ENCODE data around the gene CACNB2. TPM values are rescaled to one million over a fixed set of nuclear protein-coding genes. Genes with fewer than 3 reads are reported as not detected.

Gene CACNB2
- polyA plus RNA-seq, 2 donors = 3.8 to 5.1 TPM

DNA sequence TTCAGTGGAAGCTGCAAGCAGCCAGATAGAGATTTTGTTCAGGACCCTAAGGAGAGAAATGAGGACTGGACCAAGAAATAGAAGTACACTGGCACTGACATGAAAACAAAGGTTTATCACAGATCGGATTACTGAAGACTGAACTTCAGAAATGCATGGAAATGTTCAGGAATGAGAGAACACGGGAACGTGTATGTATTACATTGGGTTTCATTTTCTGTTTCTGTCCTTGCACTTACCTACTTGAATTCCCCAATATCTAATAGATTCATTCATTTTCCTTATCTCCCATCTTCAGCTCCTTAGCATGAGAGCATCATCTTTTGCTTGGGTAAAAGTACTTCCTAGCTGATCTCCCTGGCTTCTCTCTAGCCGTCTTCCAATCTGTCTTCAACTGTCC, 114.5 kb downstream of the CACNB2 start:
- 79 to 85% methylated on average over 4 of the region's 4 CpGs for WGBS, 2 donors
- H3K27ac ChIP-seq (ENCODE audit: low read depth in 2 of 2, low read length in 1 of 2) = no peak overlapping the region

DNA sequence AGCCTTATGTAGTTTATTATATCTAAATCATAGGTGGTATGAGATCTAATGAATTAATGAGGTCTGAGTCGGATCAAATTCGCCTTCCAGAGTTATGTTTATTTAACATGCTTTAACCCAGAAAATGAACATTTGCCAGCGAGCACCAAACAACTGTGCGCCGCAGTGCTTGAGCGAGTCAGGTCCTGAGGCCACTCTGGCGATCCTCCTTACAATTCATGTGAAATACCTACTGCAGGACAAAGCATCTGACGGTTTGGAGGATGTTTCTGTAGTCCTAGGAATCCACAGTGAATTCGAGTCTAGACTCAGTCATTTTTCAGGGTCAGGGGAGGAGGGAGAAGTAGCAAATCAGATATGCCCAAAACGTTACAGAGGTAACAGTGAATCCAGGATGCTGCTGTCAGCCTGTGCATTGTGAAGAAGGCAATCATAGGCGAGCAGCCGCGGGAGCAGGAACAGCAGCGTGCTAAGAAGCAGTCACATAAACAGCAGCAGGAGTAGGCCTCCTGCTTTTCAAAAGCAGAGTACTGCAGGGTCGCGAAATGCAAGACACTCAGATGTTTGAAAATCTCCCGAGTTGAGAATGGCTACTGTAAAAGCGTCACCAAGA, 120.2 kb downstream of the CACNB2 start:
- Histone ChIP-seq H3K4me3 (ENCODE audit: low read depth in 1 of 2, low read length in 2 of 2) (no peak overlapping the region), H3K27me3 (ENCODE audit: control insufficient read depth in 1 of 2, insufficient read depth in 2 of 2, low read length in 2 of 2) (no peaks in the 10 kb centered on the region), H3K27ac (ENCODE audit: low read depth in 2 of 2, low read length in 1 of 2) (no peak overlapping the region), H3K4me1 (ENCODE audit: control insufficient read depth in 2 of 2, insufficient read depth in 2 of 2, low read length in 1 of 2) (no peaks in the 10 kb centered on the region), H3K36me3 (ENCODE audit: control insufficient read depth in 2 of 2, insufficient read depth in 2 of 2, low read length in 1 of 2) (no peaks in the 10 kb centered on the region), H3K9me3 (ENCODE audit: control insufficient read depth in 2 of 2, insufficient read depth in 1 of 2, low read depth in 1 of 2, low read length in 1 of 2) (no peaks in the 10 kb centered on the region)
- 32 to 52% methylated on average over 18 of the region's 18 CpGs for WGBS, 2 donors

More for the DNA sequence above, 114.5 kb downstream of the CACNB2 start:
- Histone ChIP-seq H3K4me1 (ENCODE audit: control insufficient read depth in 2 of 2, insufficient read depth in 2 of 2, low read length in 1 of 2) (no peaks in the 10 kb centered on the region), H3K27me3 (ENCODE audit: control insufficient read depth in 1 of 2, insufficient read depth in 2 of 2, low read length in 2 of 2) (no peaks in the 10 kb centered on the region), H3K9me3 (ENCODE audit: control insufficient read depth in 2 of 2, insufficient read depth in 1 of 2, low read depth in 1 of 2, low read length in 1 of 2) (no peaks in the 10 kb centered on the region), H3K36me3 (ENCODE audit: control insufficient read depth in 2 of 2, insufficient read depth in 2 of 2, low read length in 1 of 2) (no peaks in the 10 kb centered on the region), H3K4me3 (ENCODE audit: low read depth in 1 of 2, low read length in 2 of 2) (no peak overlapping the region)

DNA sequence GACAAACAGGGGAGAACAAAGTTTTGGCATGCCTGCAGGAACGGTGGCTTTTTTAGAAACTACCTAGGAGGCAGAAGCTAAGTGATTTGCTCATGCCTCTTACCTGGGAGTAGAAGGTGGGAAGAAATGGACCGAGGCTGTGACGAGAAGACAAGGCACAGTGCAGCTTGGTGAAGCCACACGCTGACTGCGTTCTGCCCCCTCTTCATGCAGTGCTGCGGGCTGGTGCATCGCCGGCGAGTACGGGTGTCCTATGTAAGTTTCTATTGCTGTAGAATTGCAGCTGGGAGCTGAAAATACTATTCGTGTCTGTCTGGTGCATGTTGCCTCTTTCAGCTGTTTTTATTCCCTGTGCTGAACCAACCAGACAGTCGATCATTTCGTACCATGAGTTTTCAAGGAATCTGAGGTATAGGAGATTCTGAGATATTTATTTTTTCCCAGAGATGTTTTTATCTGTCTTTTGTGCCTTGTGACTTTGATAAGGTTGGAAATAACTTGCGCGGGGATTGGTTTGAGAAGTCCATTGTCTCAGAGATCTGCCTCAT, 120.9 kb downstream of the CACNB2 start:
- Histone ChIP-seq H3K9me3 (ENCODE audit: control insufficient read depth in 2 of 2, insufficient read depth in 1 of 2, low read depth in 1 of 2, low read length in 1 of 2) (no peaks in the 10 kb centered on the region), H3K36me3 (ENCODE audit: control insufficient read depth in 2 of 2, insufficient read depth in 2 of 2, low read length in 1 of 2) (no peaks in the 10 kb centered on the region), H3K27ac (ENCODE audit: low read depth in 2 of 2, low read length in 1 of 2) (no peak overlapping the region), H3K27me3 (ENCODE audit: control insufficient read depth in 1 of 2, insufficient read depth in 2 of 2, low read length in 2 of 2) (no peaks in the 10 kb centered on the region), H3K4me1 (ENCODE audit: control insufficient read depth in 2 of 2, insufficient read depth in 2 of 2, low read length in 1 of 2) (no peaks in the 10 kb centered on the region), H3K4me3 (ENCODE audit: low read depth in 1 of 2, low read length in 2 of 2) (no peak overlapping the region)
- WGBS, 2 donors = 55 to 62% methylated on average over 15 of the region's 15 CpGs

DNA sequence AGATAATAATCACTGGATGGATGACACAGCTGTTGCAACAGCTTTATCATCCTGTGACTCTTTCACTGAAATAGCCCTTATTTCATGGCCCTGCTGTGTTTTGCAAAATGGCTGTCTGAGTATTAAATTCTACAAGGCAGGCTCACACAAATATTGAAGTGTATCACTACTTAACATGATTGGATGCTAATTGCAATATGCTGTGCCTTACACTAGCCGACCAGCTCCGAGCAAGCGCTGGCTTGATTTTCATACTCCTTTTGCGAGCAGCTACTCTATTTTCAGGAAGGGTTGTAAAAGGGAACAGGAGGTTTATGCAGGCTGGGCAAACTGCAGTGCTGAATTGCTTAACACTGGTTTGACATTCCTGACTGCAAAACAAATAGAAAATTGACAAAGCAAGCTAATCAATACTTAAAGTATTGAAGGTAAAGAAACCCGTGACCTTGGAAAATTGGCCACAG, 121.6 kb downstream of the CACNB2 start:
- WGBS, 2 donors = 61 to 74% methylated on average over 5 of the region's 5 CpGs
- H3K27ac ChIP-seq (ENCODE audit: low read depth in 2 of 2, low read length in 1 of 2) = no peak overlapping the region
- no peaks in the 10 kb centered on the region for H3K36me3 ChIP-seq (ENCODE audit: control insufficient read depth in 2 of 2, insufficient read depth in 2 of 2, low read length in 1 of 2)
- H3K27me3 ChIP-seq (ENCODE audit: control insufficient read depth in 1 of 2, insufficient read depth in 2 of 2, low read length in 2 of 2) = no peaks in the 10 kb centered on the region
- no peaks in the 10 kb centered on the region for H3K9me3 ChIP-seq (ENCODE audit: control insufficient read depth in 2 of 2, insufficient read depth in 1 of 2, low read depth in 1 of 2, low read length in 1 of 2)
- H3K4me1 ChIP-seq (ENCODE audit: control insufficient read depth in 2 of 2, insufficient read depth in 2 of 2, low read length in 1 of 2) = no peaks in the 10 kb centered on the region
- no peak overlapping the region for H3K4me3 ChIP-seq (ENCODE audit: low read depth in 1 of 2, low read length in 2 of 2)

DNA sequence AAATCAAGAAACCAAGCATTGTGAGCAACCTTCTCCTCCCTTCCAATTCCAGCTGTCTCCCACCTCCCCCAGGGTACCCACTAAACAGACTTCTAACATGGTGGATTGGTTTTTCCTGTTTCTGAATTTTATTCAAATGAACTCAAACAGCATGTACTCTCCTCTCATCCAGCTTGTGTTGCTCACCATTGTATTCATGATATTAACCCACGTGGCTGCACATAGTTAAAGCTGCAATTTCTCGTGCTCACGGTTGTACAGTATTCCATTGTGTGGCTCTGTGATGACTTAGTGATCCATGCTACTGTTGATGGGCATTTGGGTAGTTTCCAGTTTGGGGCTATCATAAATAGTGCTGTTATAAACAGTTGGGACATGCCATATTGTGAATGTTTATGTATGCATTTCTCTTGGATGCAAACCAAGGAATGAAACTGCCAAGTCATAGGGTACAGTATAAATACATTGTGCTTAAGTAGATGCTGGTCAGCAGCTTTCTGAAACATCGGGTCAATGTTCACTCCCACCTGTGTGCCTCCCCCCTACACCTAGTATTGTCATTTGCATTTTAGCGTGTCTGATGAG, 124.3 kb downstream of the CACNB2 start:
- H3K4me1 ChIP-seq (ENCODE audit: control insufficient read depth in 2 of 2, insufficient read depth in 2 of 2, low read length in 1 of 2) = no peaks in the 10 kb centered on the region
- WGBS, 2 donors = 63 to 71% methylated on average over 5 of the region's 5 CpGs
- no peaks in the 10 kb centered on the region for H3K36me3 ChIP-seq (ENCODE audit: control insufficient read depth in 2 of 2, insufficient read depth in 2 of 2, low read length in 1 of 2)
- H3K27ac ChIP-seq (ENCODE audit: low read depth in 2 of 2, low read length in 1 of 2) = no peak overlapping the region
- no peaks in the 10 kb centered on the region for H3K9me3 ChIP-seq (ENCODE audit: control insufficient read depth in 2 of 2, insufficient read depth in 1 of 2, low read depth in 1 of 2, low read length in 1 of 2)
- H3K4me3 ChIP-seq (ENCODE audit: low read depth in 1 of 2, low read length in 2 of 2) = no peak overlapping the region
- H3K27me3 ChIP-seq (ENCODE audit: control insufficient read depth in 1 of 2, insufficient read depth in 2 of 2, low read length in 2 of 2) = no peaks in the 10 kb centered on the region

DNA sequence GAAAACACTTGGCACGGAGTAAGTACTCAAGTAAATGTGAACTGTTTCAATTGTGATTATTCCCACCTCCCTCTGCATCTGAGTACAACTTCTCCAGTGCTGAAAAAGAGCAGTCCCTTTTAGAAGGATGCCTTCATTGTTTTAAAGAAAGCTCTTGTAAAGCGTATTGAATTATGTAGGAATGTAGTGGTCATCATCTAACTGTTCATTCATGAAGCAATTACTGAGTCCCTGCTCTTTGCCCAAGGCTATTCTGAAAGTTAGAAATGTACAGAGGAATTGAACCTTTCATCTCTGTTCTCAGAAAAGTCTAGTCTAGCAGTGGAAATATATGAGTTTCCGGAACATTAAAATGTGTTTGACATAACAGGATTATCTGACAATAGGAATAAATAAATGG, 127.8 kb downstream of the CACNB2 start:
- Histone ChIP-seq H3K27me3 (ENCODE audit: control insufficient read depth in 1 of 2, insufficient read depth in 2 of 2, low read length in 2 of 2) (no peaks in the 10 kb centered on the region), H3K4me3 (ENCODE audit: low read depth in 1 of 2, low read length in 2 of 2) (no peak overlapping the region), H3K4me1 (ENCODE audit: control insufficient read depth in 2 of 2, insufficient read depth in 2 of 2, low read length in 1 of 2) (no peaks in the 10 kb centered on the region), H3K36me3 (ENCODE audit: control insufficient read depth in 2 of 2, insufficient read depth in 2 of 2, low read length in 1 of 2) (no peaks in the 10 kb centered on the region), H3K27ac (ENCODE audit: low read depth in 2 of 2, low read length in 1 of 2) (no peak overlapping the region), H3K9me3 (ENCODE audit: control insufficient read depth in 2 of 2, insufficient read depth in 1 of 2, low read depth in 1 of 2, low read length in 1 of 2) (no peaks in the 10 kb centered on the region)
- whole genome bisulfite sequencing, 2 donors = 78 to 84% methylated on average over 3 of the region's 3 CpGs

DNA sequence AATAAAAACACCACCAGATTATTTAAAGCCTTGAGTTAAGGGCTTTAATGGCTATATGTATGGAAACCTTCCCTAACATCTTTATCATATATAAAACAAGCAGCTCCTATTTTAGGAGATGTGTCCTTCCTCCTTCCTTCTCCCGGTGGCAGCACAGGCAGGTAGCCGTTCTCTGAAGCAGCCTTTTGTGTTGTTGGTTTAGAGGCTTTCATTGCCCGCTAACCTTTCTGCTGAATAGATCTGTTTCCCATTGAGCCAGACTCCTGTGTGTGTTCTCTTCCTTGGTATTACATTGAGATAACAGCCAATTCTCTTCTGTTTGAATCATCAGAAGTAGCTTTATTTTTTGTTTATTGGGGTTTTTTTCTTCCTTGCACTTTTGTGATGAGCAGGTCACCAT, 131.3 kb downstream of the CACNB2 start:
- Histone ChIP-seq H3K4me3 (ENCODE audit: low read depth in 1 of 2, low read length in 2 of 2) (no peak overlapping the region), H3K36me3 (ENCODE audit: control insufficient read depth in 2 of 2, insufficient read depth in 2 of 2, low read length in 1 of 2) (no peaks in the 10 kb centered on the region), H3K27ac (ENCODE audit: low read depth in 2 of 2, low read length in 1 of 2) (no peak overlapping the region), H3K27me3 (ENCODE audit: control insufficient read depth in 1 of 2, insufficient read depth in 2 of 2, low read length in 2 of 2) (no peaks in the 10 kb centered on the region), H3K4me1 (ENCODE audit: control insufficient read depth in 2 of 2, insufficient read depth in 2 of 2, low read length in 1 of 2) (no peaks in the 10 kb centered on the region), H3K9me3 (ENCODE audit: control insufficient read depth in 2 of 2, insufficient read depth in 1 of 2, low read depth in 1 of 2, low read length in 1 of 2) (no peaks in the 10 kb centered on the region)
- 68 to 85% methylated on average over 3 of the region's 3 CpGs for WGBS, 2 donors

DNA sequence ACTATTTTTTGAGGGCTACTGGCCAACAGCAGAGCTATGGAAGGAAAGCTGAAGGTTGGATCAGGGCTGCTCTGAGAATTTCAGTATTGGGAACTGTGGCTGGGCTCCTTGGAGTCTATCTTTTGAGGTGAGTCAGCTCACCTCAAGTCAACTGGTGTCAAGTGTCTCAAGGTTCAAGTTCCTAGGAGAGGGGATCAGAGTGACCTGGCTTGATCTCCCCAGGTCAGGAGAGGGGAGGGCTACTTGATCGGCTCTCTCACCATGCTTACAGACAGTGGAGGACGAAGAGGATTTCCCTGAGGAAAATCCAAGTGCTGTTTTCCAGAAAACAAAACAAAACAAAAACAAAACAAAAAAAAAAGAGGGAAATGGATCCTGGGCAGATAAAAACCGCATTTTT, 132.8 kb downstream of the CACNB2 start:
- no peak overlapping the region for H3K4me3 ChIP-seq (ENCODE audit: low read depth in 1 of 2, low read length in 2 of 2)
- WGBS, 2 donors = 79 to 92% methylated on average over 3 of the region's 3 CpGs
- no peaks in the 10 kb centered on the region for H3K9me3 ChIP-seq (ENCODE audit: control insufficient read depth in 2 of 2, insufficient read depth in 1 of 2, low read depth in 1 of 2, low read length in 1 of 2)
- H3K4me1 ChIP-seq (ENCODE audit: control insufficient read depth in 2 of 2, insufficient read depth in 2 of 2, low read length in 1 of 2) = no peaks in the 10 kb centered on the region
- no peaks in the 10 kb centered on the region for H3K36me3 ChIP-seq (ENCODE audit: control insufficient read depth in 2 of 2, insufficient read depth in 2 of 2, low read length in 1 of 2)
- H3K27ac ChIP-seq (ENCODE audit: low read depth in 2 of 2, low read length in 1 of 2) = no peak overlapping the region
- no peaks in the 10 kb centered on the region for H3K27me3 ChIP-seq (ENCODE audit: control insufficient read depth in 1 of 2, insufficient read depth in 2 of 2, low read length in 2 of 2)

DNA sequence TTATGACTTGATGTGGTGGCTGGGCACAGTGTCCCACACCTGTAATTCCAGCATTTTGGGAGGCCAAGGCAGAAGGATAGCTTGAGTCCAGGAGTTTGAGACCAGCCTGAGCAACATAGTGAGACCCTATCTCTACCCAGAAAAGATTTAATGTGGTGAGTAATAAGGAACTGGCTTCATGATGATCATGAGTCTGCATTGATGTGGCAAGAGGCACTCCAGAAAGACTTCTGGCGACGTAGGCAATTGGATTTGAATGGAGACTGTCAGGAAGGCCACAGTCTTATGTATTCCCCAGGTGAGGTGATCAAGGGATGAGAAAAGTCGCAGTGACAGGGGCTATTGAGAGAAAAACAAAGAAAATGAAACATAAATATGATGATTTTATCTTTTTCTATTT, 138.0 kb downstream of the CACNB2 start:
- H3K9me3 ChIP-seq (ENCODE audit: control insufficient read depth in 2 of 2, insufficient read depth in 1 of 2, low read depth in 1 of 2, low read length in 1 of 2) = no peaks in the 10 kb centered on the region
- no peak overlapping the region for H3K27ac ChIP-seq (ENCODE audit: low read depth in 2 of 2, low read length in 1 of 2)
- H3K27me3 ChIP-seq (ENCODE audit: control insufficient read depth in 1 of 2, insufficient read depth in 2 of 2, low read length in 2 of 2) = no peaks in the 10 kb centered on the region
- 90 to 91% methylated on average over 3 of the region's 3 CpGs for WGBS, 2 donors
- no peaks in the 10 kb centered on the region for H3K36me3 ChIP-seq (ENCODE audit: control insufficient read depth in 2 of 2, insufficient read depth in 2 of 2, low read length in 1 of 2)
- no peak overlapping the region for H3K4me3 ChIP-seq (ENCODE audit: low read depth in 1 of 2, low read length in 2 of 2)
- H3K4me1 ChIP-seq (ENCODE audit: control insufficient read depth in 2 of 2, insufficient read depth in 2 of 2, low read length in 1 of 2) = no peaks in the 10 kb centered on the region

DNA sequence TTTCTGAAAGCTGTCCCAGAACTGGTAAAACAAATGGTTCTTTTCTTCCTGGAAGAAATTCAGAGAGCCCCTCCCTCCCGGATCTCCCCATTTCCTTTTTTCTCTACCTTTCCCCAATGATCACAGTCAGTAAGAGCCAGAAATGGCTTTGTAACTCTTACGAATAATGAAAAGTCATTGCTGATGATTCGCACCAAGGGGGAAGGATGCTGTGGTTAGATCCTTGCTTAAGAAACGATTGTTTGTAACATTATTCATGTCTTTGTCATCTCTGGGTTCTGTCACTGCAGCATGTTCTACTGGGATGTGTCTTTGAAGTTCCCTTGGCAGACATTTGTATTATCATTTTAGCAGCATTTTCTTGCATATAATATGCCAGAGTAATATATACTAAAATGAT, 138.9 kb downstream of the CACNB2 start:
- H3K4me3 ChIP-seq (ENCODE audit: low read depth in 1 of 2, low read length in 2 of 2) = no peak overlapping the region
- H3K27ac ChIP-seq (ENCODE audit: low read depth in 2 of 2, low read length in 1 of 2) = no peak overlapping the region
- no peaks in the 10 kb centered on the region for H3K36me3 ChIP-seq (ENCODE audit: control insufficient read depth in 2 of 2, insufficient read depth in 2 of 2, low read length in 1 of 2)
- no peaks in the 10 kb centered on the region for H3K27me3 ChIP-seq (ENCODE audit: control insufficient read depth in 1 of 2, insufficient read depth in 2 of 2, low read length in 2 of 2)
- H3K9me3 ChIP-seq (ENCODE audit: control insufficient read depth in 2 of 2, insufficient read depth in 1 of 2, low read depth in 1 of 2, low read length in 1 of 2) = no peaks in the 10 kb centered on the region
- 45 to 48% methylated on average over 4 of the region's 4 CpGs for WGBS, 2 donors
- H3K4me1 ChIP-seq (ENCODE audit: control insufficient read depth in 2 of 2, insufficient read depth in 2 of 2, low read length in 1 of 2) = no peaks in the 10 kb centered on the region

All from esophagus (tissue), 2 donors.